HCT116 (cell line): ENCODE data around the gene ZBTB20. TPM values are rescaled to one million over a fixed set of nuclear protein-coding genes. Genes with fewer than 3 reads are reported as not detected.

Experiments used
- ATAC-seq: fragments of 200-7000 bp; cut with Tn5 transposase; 2 replicates; pipeline ENCODE4 v1.9.1; 2020; ENCODE audit warnings: mild to moderate bottlenecking, moderate library complexity
- BruUV-seq: library from RNA; stranded (reverse); fragments of 400-500 nt; replicated peaks from 2 replicates; lab custom pipeline; 2021; lab: Mats Ljungman, UMichigan
- CTCF ChIA-PET: fragments of 300-600 bp; sonication (Branson Sonifier 250); formaldehyde crosslinking; loops from one replicate; lab custom pipeline; 2021; ENCODE audit warnings: antibody characterized with exemption; lab: Charles Lee
- POLR2A ChIA-PET: fragments of 300-600, 350-600 bp; sonication (Branson Sonifier 250); formaldehyde crosslinking; loops from one replicate; lab custom pipeline; 2021; ENCODE audit warnings: antibody characterized with exemption; lab: Charles Lee
- RAD21 ChIA-PET, 2 experiments: fragments of 300-600 bp; sonication (Branson Sonifier 250); formaldehyde crosslinking; loops; one replicate each; lab custom pipeline; 2023; ENCODE audit warnings: low total read pairs in 2 of 2; ENCODE audit not compliant: uncharacterized antibody in 2 of 2, unreplicated experiment in 2 of 2, low non-redundant PET in 1 of 2; lab: Charles Lee
- DNase-seq: peaks from one replicate; pipeline ENCODE4 v3.0.0-alpha.2; 2010; ENCODE audit warnings: low read depth, low spot score
- H2AFZ ChIP-seq: fragments of 200-600 bp; shearing (Covaris generic), sonication (generic); 2 replicates; pipeline ENCODE4 v1.6.1; 2017; ENCODE audit warnings: low read depth, mixed run types, mixed read lengths, antibody characterized with exemption, low read length; ENCODE audit not compliant: poor library complexity, severe bottlenecking
- H3K27ac ChIP-seq: 2 replicates; pipeline ENCODE4 v1.5.1; 2012; ENCODE audit warnings: low read depth, low read length
- H3K27me3 ChIP-seq: fragments of 200-600 bp; sonication (generic); 2 replicates; pipeline ENCODE4 v1.6.1; 2016; ENCODE audit warnings: mixed run types, low read length, mixed read lengths; ENCODE audit not compliant: insufficient read depth
- H3K36me3 ChIP-seq, 2 experiments: fragments of 200-500 bp in 1 of 2; fragments of 200-600 bp in 1 of 2; sonication (Bioruptor generic) in 1 of 2; sonication (generic) in 1 of 2; 2 replicates each; pipeline versions ENCODE4 v1.5.1 to v1.6.1; 2014 to 2016; ENCODE audit warnings: low read length in 2 of 2, inconsistent platforms in 1 of 2, mixed read lengths in 1 of 2, mixed run types in 1 of 2; ENCODE audit not compliant: insufficient read depth in 2 of 2, control insufficient read depth in 1 of 2
- H3K4me1 ChIP-seq, 2 experiments: fragments of 200-600 bp in 1 of 2; sonication (generic) in 1 of 2; 2 replicates each; pipeline versions ENCODE4 v1.5.1 to v1.6.1; 2012 to 2017; ENCODE audit warnings: low read length in 2 of 2, inconsistent platforms in 1 of 2, mild to moderate bottlenecking in 1 of 2, mixed read lengths in 1 of 2, mixed run types in 1 of 2, moderate library complexity in 1 of 2; ENCODE audit not compliant: insufficient read depth in 2 of 2, control insufficient read depth in 1 of 2
- H3K4me2 ChIP-seq: fragments of 200-600 bp; sonication (generic); 2 replicates; pipeline ENCODE4 v1.6.1; 2017; ENCODE audit warnings: mixed run types, low read length, mixed read lengths
- H3K4me3 ChIP-seq, 2 experiments: fragments of 200-600 bp in 1 of 2; sonication (generic) in 1 of 2; replicated peaks in 1 of 2; 2 replicates each; pipeline ENCODE4 v1.5.1; 2011 to 2016; ENCODE audit warnings: low read length in 2 of 2, control low read depth in 1 of 2, low read depth in 1 of 2, mild to moderate bottlenecking in 1 of 2, mixed read lengths in 1 of 2, mixed run types in 1 of 2
- H3K79me2 ChIP-seq: fragments of 200-600 bp; sonication (generic); 2 replicates; pipeline ENCODE4 v1.6.1; 2017; ENCODE audit warnings: mild to moderate bottlenecking, mixed run types, low read length, moderate library complexity, mixed read lengths; ENCODE audit not compliant: insufficient read depth
- H3K9ac ChIP-seq: fragments of 200-600 bp; sonication (generic); 2 replicates; pipeline ENCODE4 v1.6.1; 2016; ENCODE audit warnings: low read length, mixed read lengths
- H3K9me2 ChIP-seq: fragments of 200-600 bp; sonication (generic), shearing (Covaris generic); 2 replicates; pipeline ENCODE4 v1.6.1; 2017; ENCODE audit warnings: mixed run types, mild to moderate bottlenecking, moderate library complexity; ENCODE audit not compliant: insufficient read depth
- H3K9me3 ChIP-seq, 2 experiments: fragments of 200-500 bp in 1 of 2; fragments of 200-600 bp in 1 of 2; sonication (Bioruptor generic) in 1 of 2; sonication (generic) in 1 of 2; 2 replicates each; pipeline ENCODE4 v1.6.1; 2014 to 2017; ENCODE audit warnings: low read length in 2 of 2, mixed read lengths in 2 of 2, inconsistent platforms in 1 of 2, low read depth in 1 of 2, mild to moderate bottlenecking in 1 of 2, mixed run types in 1 of 2, moderate library complexity in 1 of 2; ENCODE audit not compliant: control insufficient read depth in 1 of 2, insufficient read depth in 1 of 2
- H4K20me1 ChIP-seq: fragments of 200-600 bp; sonication (generic), shearing (Covaris generic); 2 replicates; pipeline ENCODE4 v1.6.1; 2017; ENCODE audit warnings: mixed run types, mild to moderate bottlenecking, moderate library complexity; ENCODE audit not compliant: insufficient read depth
- EGR1 ChIP-seq: IDR thresholded peaks from 2 replicates; pipeline ENCODE4 v1.6.1; 2012; ENCODE audit warnings: low read depth
- POLR2A ChIP-seq: IDR thresholded peaks from 2 replicates; pipeline ENCODE4 v1.7.0; 2011; ENCODE audit warnings: borderline replicate concordance; ENCODE audit not compliant: insufficient read depth, insufficient read length; ENCODE audit errors: extremely low read depth
- POLR2AphosphoS5 ChIP-seq: IDR thresholded peaks from 2 replicates; pipeline ENCODE4 v1.6.1; 2011; ENCODE audit warnings: mild to moderate bottlenecking, low read depth, low read length, moderate library complexity
- RAD21 ChIP-seq: IDR thresholded peaks from 2 replicates; pipeline ENCODE4 v1.6.1; 2012; ENCODE audit warnings: low read depth, mild to moderate bottlenecking
- SIN3A ChIP-seq: IDR thresholded peaks from 2 replicates; pipeline ENCODE4 v1.6.1; 2012; ENCODE audit warnings: low read depth
- YY1 ChIP-seq: IDR thresholded peaks from 2 replicates; pipeline ENCODE4 v1.6.1; 2011; ENCODE audit warnings: low read length, low read depth, moderate library complexity, mild to moderate bottlenecking; ENCODE audit not compliant: insufficient replicate concordance; ENCODE audit errors: extremely low read depth
- intact Hi-C: fragments of 100-400 bp; cut with micrococcal nuclease; formaldehyde crosslinking; loops from 2 replicates; pipeline ENCODE4 v1.10.0; 2022
- total RNA-seq: library from RNA; stranded (reverse); gene quantifications from one replicate; pipeline ENCODE4 v1.2.1, GENCODE V29; 2021; ENCODE audit not compliant: unreplicated experiment
- TF ChIP-seq, protein P1 (sequence below): IDR thresholded peaks from 2 replicates; pipeline ENCODE4 v1.6.1; 2012
- TF ChIP-seq, protein P2 (sequence below): IDR thresholded peaks from 2 replicates; pipeline ENCODE4 v1.6.1; 2012; ENCODE audit warnings: low read depth
- TF ChIP-seq, protein P3 (sequence below), 3 experiments: fragments of 200-600 bp in 1 of 3; sonication (generic) in 1 of 3; IDR thresholded peaks in 2 of 3; conservative IDR thresholded peaks in 1 of 3; 2 replicates each; pipeline ENCODE4 v1.5.1; 2012 to 2017; ENCODE audit warnings: low read depth in 2 of 3, low read length in 2 of 3, antibody characterized with exemption in 1 of 3, borderline replicate concordance in 1 of 3, control low read depth in 1 of 3, mild to moderate bottlenecking in 1 of 3, mixed read lengths in 1 of 3, mixed run types in 1 of 3, moderate library complexity in 1 of 3; ENCODE audit not compliant: insufficient read depth in 1 of 3

Gene ZBTB20
- total RNA-seq, 1 experiment from 2014 or later = 42.1 TPM

DNA sequence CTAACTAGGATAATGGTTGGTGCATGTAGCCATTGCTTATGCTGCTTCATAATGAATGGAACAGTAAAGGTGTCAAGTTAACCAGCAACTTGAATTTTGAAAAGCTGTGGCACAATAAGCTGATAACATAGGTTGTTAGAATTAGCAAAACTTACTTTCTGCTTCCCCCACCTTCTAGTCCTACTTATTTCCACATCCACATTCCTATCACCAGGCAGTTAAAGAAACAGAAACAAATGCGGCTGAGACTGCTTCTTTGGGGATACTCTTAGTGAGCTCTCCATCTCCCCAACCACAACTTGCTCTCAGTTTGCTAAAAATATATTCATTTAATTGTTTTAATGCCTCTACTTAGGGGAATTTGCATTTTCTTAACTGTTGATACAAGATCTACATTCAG is 638.1 kb downstream of the ZBTB20 start:
- no peak overlapping the region for H3K27ac ChIP-seq
- H3K4me3 ChIP-seq = no peak overlapping the region
- ChIA-PET RAD21 (no interaction called here), CTCF (interaction anchor here (1.0 to 1.4 kb wide), 2 partner anchors 19 to 20 kb away, joined by 3 to 6 read pairs; no protein-coding TSS in a partner anchor), POLR2A (no interaction called here)
- peaks cover 87% of the 10 kb centered on the region for H3K79me2 ChIP-seq
- H3K9ac ChIP-seq = no peak overlapping the region
- no peaks in the 10 kb centered on the region for H3K27me3 ChIP-seq
- intact Hi-C loops = no loop called here
- no peaks in the 10 kb centered on the region for H3K9me2 ChIP-seq
- H3K4me1 ChIP-seq = peaks cover 65 to 85% of the 10 kb centered on the region in 2 experiments
- H3K9me3 ChIP-seq = no peaks in the 10 kb centered on the region
- H2AFZ ChIP-seq = no peak overlapping the region
- no peak for TF ChIP-seq RAD21
- TF ChIP-seq, protein P1, sequence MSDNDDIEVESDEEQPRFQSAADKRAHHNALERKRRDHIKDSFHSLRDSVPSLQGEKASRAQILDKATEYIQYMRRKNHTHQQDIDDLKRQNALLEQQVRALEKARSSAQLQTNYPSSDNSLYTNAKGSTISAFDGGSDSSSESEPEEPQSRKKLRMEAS = no peak
- TF ChIP-seq EGR1 = no peak
- TF ChIP-seq, protein P2, sequence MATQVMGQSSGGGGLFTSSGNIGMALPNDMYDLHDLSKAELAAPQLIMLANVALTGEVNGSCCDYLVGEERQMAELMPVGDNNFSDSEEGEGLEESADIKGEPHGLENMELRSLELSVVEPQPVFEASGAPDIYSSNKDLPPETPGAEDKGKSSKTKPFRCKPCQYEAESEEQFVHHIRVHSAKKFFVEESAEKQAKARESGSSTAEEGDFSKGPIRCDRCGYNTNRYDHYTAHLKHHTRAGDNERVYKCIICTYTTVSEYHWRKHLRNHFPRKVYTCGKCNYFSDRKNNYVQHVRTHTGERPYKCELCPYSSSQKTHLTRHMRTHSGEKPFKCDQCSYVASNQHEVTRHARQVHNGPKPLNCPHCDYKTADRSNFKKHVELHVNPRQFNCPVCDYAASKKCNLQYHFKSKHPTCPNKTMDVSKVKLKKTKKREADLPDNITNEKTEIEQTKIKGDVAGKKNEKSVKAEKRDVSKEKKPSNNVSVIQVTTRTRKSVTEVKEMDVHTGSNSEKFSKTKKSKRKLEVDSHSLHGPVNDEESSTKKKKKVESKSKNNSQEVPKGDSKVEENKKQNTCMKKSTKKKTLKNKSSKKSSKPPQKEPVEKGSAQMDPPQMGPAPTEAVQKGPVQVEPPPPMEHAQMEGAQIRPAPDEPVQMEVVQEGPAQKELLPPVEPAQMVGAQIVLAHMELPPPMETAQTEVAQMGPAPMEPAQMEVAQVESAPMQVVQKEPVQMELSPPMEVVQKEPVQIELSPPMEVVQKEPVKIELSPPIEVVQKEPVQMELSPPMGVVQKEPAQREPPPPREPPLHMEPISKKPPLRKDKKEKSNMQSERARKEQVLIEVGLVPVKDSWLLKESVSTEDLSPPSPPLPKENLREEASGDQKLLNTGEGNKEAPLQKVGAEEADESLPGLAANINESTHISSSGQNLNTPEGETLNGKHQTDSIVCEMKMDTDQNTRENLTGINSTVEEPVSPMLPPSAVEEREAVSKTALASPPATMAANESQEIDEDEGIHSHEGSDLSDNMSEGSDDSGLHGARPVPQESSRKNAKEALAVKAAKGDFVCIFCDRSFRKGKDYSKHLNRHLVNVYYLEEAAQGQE = no peak
- TF ChIP-seq, all 23 proteins: peak for 0
- no peak for ATAC-seq
- no TSS peak for BruUV-seq
- H4K20me1 ChIP-seq = peaks cover 3% of the 10 kb centered on the region; the same call in 1 of the 2 replicates
- H3K4me2 ChIP-seq = 0 out of 2 replicates have a peak overlapping the region, but pooled peaks have one; percentile 53
- DNase-seq = no peak
- peaks cover 0 to 6% of the 10 kb centered on the region in 2 experiments; a peak in 2 of 4 replicates for H3K36me3 ChIP-seq

DNA sequence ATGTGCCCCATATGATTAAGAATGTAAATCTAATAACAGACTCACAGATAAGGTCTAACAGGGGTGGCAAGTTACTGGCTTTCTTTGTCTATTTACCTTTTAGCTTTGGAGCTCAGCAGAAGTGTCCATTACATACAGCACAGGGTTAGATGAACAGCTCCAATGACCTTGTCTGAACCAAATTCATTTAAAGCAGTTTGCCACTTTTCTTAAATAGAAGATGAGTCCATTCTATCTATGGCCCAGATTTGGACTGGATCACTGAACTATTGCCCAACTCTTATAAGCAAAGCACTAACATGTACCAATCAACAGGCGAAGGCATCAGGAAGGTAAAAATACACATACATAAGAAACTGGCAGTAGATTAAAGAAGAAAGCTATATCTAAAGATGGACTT is 638.9 kb downstream of the ZBTB20 start:
- Histone ChIP-seq H3K9me3 (no peaks in the 10 kb centered on the region), H2AFZ (no peak overlapping the region), H3K9ac (no peak overlapping the region), H3K9me2 (no peaks in the 10 kb centered on the region), H3K79me2 (peaks cover 87% of the 10 kb centered on the region), H3K4me2 (peak overlapping the region; percentile 53; the same call in 1 of the 2 replicates), H3K27me3 (no peaks in the 10 kb centered on the region), H3K4me3 (no peak overlapping the region), H4K20me1 (peaks cover 3% of the 10 kb centered on the region; the same call in 1 of the 2 replicates), H3K36me3 (no peaks in the 10 kb centered on the region; a peak in 2 of 4 replicates), H3K27ac (peak overlapping the region; percentile 4; the same call in 1 of the 2 replicates), H3K4me1 (peaks cover 73 to 88% of the 10 kb centered on the region in 2 experiments)
- intact Hi-C loops = no loop called here
- TF ChIP-seq, protein P3, sequence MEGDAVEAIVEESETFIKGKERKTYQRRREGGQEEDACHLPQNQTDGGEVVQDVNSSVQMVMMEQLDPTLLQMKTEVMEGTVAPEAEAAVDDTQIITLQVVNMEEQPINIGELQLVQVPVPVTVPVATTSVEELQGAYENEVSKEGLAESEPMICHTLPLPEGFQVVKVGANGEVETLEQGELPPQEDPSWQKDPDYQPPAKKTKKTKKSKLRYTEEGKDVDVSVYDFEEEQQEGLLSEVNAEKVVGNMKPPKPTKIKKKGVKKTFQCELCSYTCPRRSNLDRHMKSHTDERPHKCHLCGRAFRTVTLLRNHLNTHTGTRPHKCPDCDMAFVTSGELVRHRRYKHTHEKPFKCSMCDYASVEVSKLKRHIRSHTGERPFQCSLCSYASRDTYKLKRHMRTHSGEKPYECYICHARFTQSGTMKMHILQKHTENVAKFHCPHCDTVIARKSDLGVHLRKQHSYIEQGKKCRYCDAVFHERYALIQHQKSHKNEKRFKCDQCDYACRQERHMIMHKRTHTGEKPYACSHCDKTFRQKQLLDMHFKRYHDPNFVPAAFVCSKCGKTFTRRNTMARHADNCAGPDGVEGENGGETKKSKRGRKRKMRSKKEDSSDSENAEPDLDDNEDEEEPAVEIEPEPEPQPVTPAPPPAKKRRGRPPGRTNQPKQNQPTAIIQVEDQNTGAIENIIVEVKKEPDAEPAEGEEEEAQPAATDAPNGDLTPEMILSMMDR (IDR thresholded peaks at IDR 0.05 in 2 of 3, conservative IDR thresholded peaks at IDR 0.05 in 1 of 3; ENCODE audit: borderline replicate concordance in 1 of 3, insufficient read depth in 1 of 3, low read depth in 2 of 3, low read length in 2 of 3) = no peak
- TF ChIP-seq SIN3A (no peak), POLR2A (no peak), YY1 (no peak), POLR2AphosphoS5 (no peak)
- TF ChIP-seq, protein P2 = no peak
- ChIA-PET POLR2A (no interaction called here), RAD21 (no interaction called here), CTCF (interaction anchor here (1.0 to 1.4 kb wide), 2 partner anchors 20 to 21 kb away, joined by 3 to 6 read pairs; no protein-coding TSS in a partner anchor)
- ATAC-seq (no peak), DNase-seq (no peak)
- no TSS peak for BruUV-seq
